H1 (cell line): Measurements from ENCODE around the gene SLC35E1. TPM values are rescaled to one million over a fixed set of nuclear protein-coding genes. Genes with fewer than 3 reads are reported as not detected.

Source experiments
- ASH2L ChIP-seq: fragments of 200-600, 300-600 bp; sonication (generic); IDR thresholded peaks from one replicate; pipeline ENCODE4 v1.7.1; 2017; ENCODE audit warnings: low read length
- CHD7 ChIP-seq: fragments of 300-600 bp; sonication (generic); IDR thresholded peaks from 2 replicates; pipeline ENCODE4 v1.7.1; 2012; ENCODE audit warnings: low read length, moderate library complexity, mild to moderate bottlenecking, inconsistent platforms; ENCODE audit not compliant: insufficient replicate concordance
- EZH2 ChIP-seq: fragments of 200-600 bp; sonication (generic); IDR thresholded peaks from 2 replicates; pipeline ENCODE4 v1.7.1; 2012; ENCODE audit warnings: low read depth, mild to moderate bottlenecking, moderate library complexity, low read length, inconsistent platforms; ENCODE audit not compliant: severe bottlenecking
- RFX5 ChIP-seq: IDR thresholded peaks from 2 replicates; pipeline ENCODE4 v1.6.1; 2011; ENCODE audit warnings: low read depth, low read length, improper control_type of control experiment, borderline replicate concordance
- SIX5 ChIP-seq: IDR thresholded peaks from 2 replicates; pipeline ENCODE4 v1.6.1; 2011; ENCODE audit warnings: mild to moderate bottlenecking, low read depth, low read length
- SUZ12 ChIP-seq: fragments of 200-600 bp; sonication (generic); IDR thresholded peaks from 2 replicates; pipeline ENCODE4 v1.6.1; 2012; ENCODE audit warnings: mild to moderate bottlenecking, inconsistent platforms, low read length, moderate library complexity, mixed read lengths
- polyA plus RNA-seq, 7 experiments: library from polyadenylated mRNA; depleted of rRNA in 3 of 7; stranded (reverse) in 5 of 7; unstranded in 2 of 7; fragments of >200 nt in 5 of 7; fragments of 200-250 nt in 2 of 7; gene quantifications; 1 replicate in 5 of 7; 2 replicates in 1 of 7; 4 replicates in 1 of 7; pipeline versions ENCODE4 v1.2.1 to v1.2.3, GENCODE V29; 2011 to 2013; ENCODE audit warnings: missing spikeins in 2 of 7, mixed read lengths in 2 of 7
- total RNA-seq: library from RNA; stranded (reverse); fragmentation: NEBNext Ultra II Directional; extraction: Animal tissue kit (Norgen Biotek cat#: 25700); gene quantifications from 2 replicates; pipeline ENCODE4 v1.2.1, GENCODE V29; 2021
- TF ChIP-seq, protein P1 (sequence below), 3 experiments: IDR thresholded peaks; 1 replicate in 2 of 3; 2 replicates in 1 of 3; pipeline versions ENCODE4 v1.5.1 to v1.6.1; 2011; ENCODE audit warnings: low read length in 3 of 3, mild to moderate bottlenecking in 3 of 3, inconsistent platforms in 2 of 3, low read depth in 1 of 3, moderate library complexity in 1 of 3; ENCODE audit not compliant: insufficient read depth in 1 of 3; ENCODE audit errors: control extremely low read depth in 1 of 3

SLC35E1 gene
- total and polyA plus RNA-seq, 2 of the 8 experiments (the other 6 are each of a cell fraction or from before 2014, with no cell fraction given), result 26.0 to 31.9 TPM

DNA sequence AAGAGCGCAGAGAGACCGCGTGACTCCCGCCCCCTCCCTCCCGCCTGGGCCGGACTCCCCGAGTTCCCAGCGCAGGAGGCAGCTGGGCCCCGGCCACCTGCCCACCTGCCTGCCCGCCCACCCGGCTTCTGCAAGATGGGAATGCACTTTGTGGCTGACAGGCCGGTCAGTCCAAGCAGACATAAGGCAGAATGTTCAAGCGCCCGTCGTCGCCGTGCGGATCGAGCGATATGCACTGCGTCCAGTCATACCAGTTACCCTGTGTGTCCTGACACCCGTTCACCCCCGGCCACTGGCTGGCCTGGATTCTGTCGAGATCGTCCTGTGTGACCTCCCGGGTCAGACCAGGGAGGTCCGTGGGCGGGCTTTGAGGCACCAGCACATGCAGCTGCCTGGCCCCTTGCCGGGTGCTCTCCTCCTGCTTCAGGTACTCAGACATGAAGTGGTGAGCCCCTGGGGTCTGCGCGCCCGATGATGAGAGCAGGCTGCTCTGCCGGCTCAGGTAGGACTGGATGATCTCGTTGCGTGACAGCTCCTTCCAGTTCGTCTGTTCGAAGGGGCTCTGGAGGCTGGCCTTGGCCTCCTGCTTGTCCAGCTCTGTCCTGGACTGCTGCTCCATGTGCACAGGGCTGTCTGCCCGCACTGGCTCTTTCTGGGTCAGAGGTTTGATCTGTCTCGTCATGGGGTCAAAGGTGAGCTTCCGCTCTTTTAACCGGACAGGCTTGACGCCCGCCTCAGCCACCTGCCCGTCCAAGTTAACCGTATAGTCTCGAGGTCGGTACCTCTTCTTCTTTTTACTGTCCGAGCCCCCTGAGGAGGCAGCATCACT lies 3.9 kb upstream of the SLC35E1 start (continued):
- TF ChIP-seq CHD7 (no peak), RFX5 (no peak), ASH2L (no peak), EZH2 (no peak), SUZ12 (no peak), SIX5 (no peak)
- TF ChIP-seq, protein P1, sequence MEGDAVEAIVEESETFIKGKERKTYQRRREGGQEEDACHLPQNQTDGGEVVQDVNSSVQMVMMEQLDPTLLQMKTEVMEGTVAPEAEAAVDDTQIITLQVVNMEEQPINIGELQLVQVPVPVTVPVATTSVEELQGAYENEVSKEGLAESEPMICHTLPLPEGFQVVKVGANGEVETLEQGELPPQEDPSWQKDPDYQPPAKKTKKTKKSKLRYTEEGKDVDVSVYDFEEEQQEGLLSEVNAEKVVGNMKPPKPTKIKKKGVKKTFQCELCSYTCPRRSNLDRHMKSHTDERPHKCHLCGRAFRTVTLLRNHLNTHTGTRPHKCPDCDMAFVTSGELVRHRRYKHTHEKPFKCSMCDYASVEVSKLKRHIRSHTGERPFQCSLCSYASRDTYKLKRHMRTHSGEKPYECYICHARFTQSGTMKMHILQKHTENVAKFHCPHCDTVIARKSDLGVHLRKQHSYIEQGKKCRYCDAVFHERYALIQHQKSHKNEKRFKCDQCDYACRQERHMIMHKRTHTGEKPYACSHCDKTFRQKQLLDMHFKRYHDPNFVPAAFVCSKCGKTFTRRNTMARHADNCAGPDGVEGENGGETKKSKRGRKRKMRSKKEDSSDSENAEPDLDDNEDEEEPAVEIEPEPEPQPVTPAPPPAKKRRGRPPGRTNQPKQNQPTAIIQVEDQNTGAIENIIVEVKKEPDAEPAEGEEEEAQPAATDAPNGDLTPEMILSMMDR (IDR thresholded peaks at IDR 0.05; ENCODE audit: control extremely low read depth in 1 of 3, insufficient read depth in 1 of 3, low read depth in 1 of 3, low read length in 3 of 3), result no peak
